ENCODE results near the gene ANAPC13.

- TF ChIP-seq CTCF (conservative IDR thresholded peaks at IDR 0.05; ENCODE audit: low read depth, low read length) (no peak), EZH2 (IDR thresholded peaks at IDR 0.05; ENCODE audit: low read length, unreplicated experiment) (no peak)
Observed at GRCh38 chr3:134474956-134475355, 10.8 kb downstream of the ANAPC13 start.

All from PC-3 (cell line).